ENCODE data around the gene CHRNE. TPM values are rescaled to one million over a fixed set of nuclear protein-coding genes. Genes with fewer than 3 reads are reported as not detected.

CHRNE gene
- total and polyA plus RNA-seq, 2 of the 13 experiments (the other 11 are each of a cell fraction or from before 2014, with no cell fraction given), result 0.53 to 0.59 TPM

DNA sequence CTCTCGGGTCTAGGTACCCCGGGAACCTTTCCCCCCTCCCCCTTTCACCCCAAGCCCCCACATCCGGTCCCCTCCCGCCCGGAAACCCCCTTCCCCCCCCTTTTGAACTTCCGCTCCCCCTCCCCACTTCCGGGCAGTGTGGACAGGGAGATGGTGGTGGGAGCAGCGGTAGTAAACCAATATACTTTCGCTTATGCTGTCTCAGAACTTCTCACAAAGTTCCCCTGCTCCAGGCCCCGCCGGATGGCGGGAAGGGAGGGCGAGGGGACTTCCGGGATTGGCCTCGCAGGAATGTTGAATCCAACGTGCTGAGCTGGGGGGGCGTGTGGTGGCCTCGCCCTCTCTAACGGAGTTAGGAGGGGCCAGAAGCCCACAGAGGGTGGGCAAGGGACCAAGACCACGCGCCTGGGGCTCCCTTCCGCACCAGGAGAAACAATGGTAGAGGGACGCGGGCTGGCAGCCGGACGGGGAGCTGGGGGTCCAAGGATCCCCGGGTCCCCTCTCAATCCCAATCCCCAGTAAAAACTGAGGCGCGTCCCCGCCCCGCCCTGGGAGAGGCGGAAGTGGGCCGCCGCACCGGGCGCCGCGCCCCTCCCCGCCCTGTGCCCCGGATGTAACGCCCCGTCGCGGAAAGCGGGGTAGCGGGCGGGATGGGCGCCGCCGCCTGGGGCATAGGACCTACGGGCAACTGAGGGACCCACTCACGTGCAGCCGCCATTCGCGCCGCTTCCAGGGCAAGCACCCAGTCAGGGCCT, 44.7 kb upstream of the CHRNE start (continued):
- TF ChIP-seq, protein P1, sequence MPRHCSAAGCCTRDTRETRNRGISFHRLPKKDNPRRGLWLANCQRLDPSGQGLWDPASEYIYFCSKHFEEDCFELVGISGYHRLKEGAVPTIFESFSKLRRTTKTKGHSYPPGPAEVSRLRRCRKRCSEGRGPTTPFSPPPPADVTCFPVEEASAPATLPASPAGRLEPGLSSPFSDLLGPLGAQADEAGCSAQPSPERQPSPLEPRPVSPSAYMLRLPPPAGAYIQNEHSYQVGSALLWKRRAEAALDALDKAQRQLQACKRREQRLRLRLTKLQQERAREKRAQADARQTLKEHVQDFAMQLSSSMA (CRISPR knock-in tag; IDR thresholded peaks at IDR 0.05), result no peak; the same call in 1 of the 2 replicates
- TF ChIP-seq, protein P2, sequence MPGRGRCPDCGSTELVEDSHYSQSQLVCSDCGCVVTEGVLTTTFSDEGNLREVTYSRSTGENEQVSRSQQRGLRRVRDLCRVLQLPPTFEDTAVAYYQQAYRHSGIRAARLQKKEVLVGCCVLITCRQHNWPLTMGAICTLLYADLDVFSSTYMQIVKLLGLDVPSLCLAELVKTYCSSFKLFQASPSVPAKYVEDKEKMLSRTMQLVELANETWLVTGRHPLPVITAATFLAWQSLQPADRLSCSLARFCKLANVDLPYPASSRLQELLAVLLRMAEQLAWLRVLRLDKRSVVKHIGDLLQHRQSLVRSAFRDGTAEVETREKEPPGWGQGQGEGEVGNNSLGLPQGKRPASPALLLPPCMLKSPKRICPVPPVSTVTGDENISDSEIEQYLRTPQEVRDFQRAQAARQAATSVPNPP (CRISPR knock-in tag; IDR thresholded peaks at IDR 0.05), result 0 out of 2 replicates have a peak, but pooled peaks have one; percentile 6
- TF ChIP-seq TBP (CRISPR knock-in tag; IDR thresholded peaks at IDR 0.05) (no peak), ZNF567 (CRISPR knock-in tag; IDR thresholded peaks at IDR 0.05; ENCODE audit: borderline replicate concordance) (0 out of 2 replicates have a peak, but pooled peaks have one; percentile 78), ZNF441 (CRISPR knock-in tag; IDR thresholded peaks at IDR 0.05; ENCODE audit: borderline replicate concordance) (peak; percentile 50; the same call in 1 of the 2 replicates), ZNF143 (CRISPR knock-in tag; IDR thresholded peaks at IDR 0.05) (0 out of 2 replicates have a peak, but pooled peaks have one; percentile 9), ZNF12 (CRISPR knock-in tag; IDR thresholded peaks at IDR 0.05) (no peak), NPAS2 (CRISPR knock-in tag; IDR thresholded peaks at IDR 0.05; ENCODE audit: borderline replicate concordance) (no peak), TAF1 (CRISPR knock-in tag; IDR thresholded peaks at IDR 0.05) (peak; percentile 65), HMG20A (CRISPR knock-in tag; IDR thresholded peaks at IDR 0.05; ENCODE audit: borderline replicate concordance) (no peak), ZNF414 (CRISPR knock-in tag; IDR thresholded peaks at IDR 0.05) (0 out of 2 replicates have a peak, but pooled peaks have one; percentile 44), HOXA5 (CRISPR knock-in tag; IDR thresholded peaks at IDR 0.05) (no peak; the same call in 1 of the 2 replicates), ZNF547 (CRISPR knock-in tag; IDR thresholded peaks at IDR 0.05) (peak; percentile 68; the same call in 1 of the 2 replicates), JUN (CRISPR knock-in tag; IDR thresholded peaks at IDR 0.05) (no peak), ZNF7 (CRISPR knock-in tag; IDR thresholded peaks at IDR 0.05) (no peak), SKI (IDR thresholded peaks at IDR 0.05; ENCODE audit: partially characterized antibody) (no peak), AGO1 (IDR thresholded peaks at IDR 0.05; ENCODE audit: low read depth, low read length, poor library complexity, severe bottlenecking) (peak; percentile 51), GATAD2A (CRISPR knock-in tag; IDR thresholded peaks at IDR 0.05) (no peak), MED13 (CRISPR knock-in tag; IDR thresholded peaks at IDR 0.05) (no peak), ZNF790 (CRISPR knock-in tag; IDR thresholded peaks at IDR 0.05; ENCODE audit: borderline replicate concordance) (no peak), ZNF629 (CRISPR knock-in tag; conservative IDR thresholded peaks at IDR 0.05) (no peak), REXO4 (CRISPR knock-in tag; IDR thresholded peaks at IDR 0.05; ENCODE audit: borderline replicate concordance) (no peak), ZNF776 (CRISPR knock-in tag; IDR thresholded peaks at IDR 0.05) (no peak), PHF8 (CRISPR knock-in tag; IDR thresholded peaks at IDR 0.05) (no peak), ETV6 (CRISPR knock-in tag; conservative IDR thresholded peaks at IDR 0.05) (no peak), GATAD1 (CRISPR knock-in tag; IDR thresholded peaks at IDR 0.05) (no peak; the same call in 1 of the 2 replicates), ZBTB7B (CRISPR knock-in tag; IDR thresholded peaks at IDR 0.05) (0 out of 2 replicates have a peak, but pooled peaks have one; percentile 22), GTF3A (CRISPR knock-in tag; conservative IDR thresholded peaks at IDR 0.05) (no peak)
- TF ChIP-seq, protein P3, sequence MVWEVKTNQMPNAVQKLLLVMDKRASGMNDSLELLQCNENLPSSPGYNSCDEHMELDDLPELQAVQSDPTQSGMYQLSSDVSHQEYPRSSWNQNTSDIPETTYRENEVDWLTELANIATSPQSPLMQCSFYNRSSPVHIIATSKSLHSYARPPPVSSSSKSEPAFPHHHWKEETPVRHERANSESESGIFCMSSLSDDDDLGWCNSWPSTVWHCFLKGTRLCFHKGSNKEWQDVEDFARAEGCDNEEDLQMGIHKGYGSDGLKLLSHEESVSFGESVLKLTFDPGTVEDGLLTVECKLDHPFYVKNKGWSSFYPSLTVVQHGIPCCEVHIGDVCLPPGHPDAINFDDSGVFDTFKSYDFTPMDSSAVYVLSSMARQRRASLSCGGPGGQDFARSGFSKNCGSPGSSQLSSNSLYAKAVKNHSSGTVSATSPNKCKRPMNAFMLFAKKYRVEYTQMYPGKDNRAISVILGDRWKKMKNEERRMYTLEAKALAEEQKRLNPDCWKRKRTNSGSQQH (CRISPR knock-in tag; IDR thresholded peaks at IDR 0.05; ENCODE audit: low read depth), result no peak
